ENCODE measurements around the gene ADRB2.
"Not testable (repeated sequence)": the region's sequence is repeated elsewhere in the genome, so short reads cannot be mapped to it uniquely, and the experiment has no call there.

Gene ADRB2

DNA sequence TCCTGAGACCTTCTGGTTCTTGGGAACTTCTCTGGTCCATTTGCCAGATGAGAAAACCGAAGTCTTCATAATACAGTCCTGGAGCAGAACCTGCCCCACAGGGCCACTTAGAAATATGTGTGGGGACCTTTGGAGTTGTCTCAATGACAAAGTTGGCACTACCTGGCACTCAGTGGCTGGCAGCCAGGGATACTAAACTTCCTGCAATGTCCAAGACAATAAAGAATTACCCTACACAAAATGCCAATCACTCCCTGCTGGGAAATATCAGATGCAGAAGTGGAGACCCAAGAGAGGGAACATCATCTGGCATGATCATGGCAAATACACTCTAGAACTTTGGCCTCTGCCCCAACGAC lies 29.6 kb downstream of the ADRB2 start:
- no peak for DNase-seq (ENCODE audit: low read depth)

DNA sequence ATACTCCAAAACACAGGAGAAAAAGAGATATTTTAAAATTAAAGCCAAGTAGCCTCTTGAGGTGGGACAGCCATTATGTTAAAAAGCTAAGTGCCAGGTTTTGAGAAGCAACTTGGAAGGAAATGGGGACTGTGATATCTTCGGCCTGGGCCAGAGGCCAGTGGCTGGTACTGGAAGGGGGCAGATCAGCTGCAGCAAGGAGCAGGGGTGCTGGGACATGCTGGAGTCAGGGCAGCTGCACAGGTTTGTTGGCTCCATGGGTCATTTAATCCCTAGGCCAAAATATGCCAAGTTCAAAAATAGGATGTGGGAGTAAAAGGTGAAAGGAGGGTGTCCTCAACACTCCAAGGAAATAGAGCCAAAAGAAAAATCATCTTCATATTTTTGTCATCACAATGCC lies 30.0 kb downstream of the ADRB2 start:
- no peak for DNase-seq (ENCODE audit: low read depth)

DNA sequence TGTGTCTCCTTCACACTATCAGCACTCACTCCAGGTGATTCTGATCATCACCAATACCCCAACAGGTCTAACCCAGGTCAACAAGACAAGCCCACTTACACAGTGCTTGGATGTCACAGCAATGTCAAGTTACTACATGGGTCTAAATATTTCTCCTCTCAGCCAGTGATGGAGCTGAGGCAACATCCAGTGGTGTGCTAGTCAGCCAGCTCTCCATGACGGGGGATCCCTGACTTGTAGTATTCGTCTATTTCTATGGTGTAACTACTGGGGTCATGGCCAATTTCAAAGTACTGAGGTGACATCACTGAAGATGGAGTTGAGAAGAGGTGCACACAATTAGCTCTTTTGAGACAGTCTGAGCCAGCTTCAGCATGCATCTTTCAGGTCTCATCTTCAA lies 31.1 kb downstream of the ADRB2 start:
- no peak for DNase-seq (ENCODE audit: low read depth)

GRCh38 chr5:148858106-148858505 lies 31.7 kb downstream of the ADRB2 start:
- peak; percentile 84 for DNase-seq (ENCODE audit: low read depth)

- DNase-seq (ENCODE audit: low read depth) = peak; percentile 67
Observed at GRCh38 chr5:148858547-148858946, 32.1 kb downstream of the ADRB2 start.

DNA sequence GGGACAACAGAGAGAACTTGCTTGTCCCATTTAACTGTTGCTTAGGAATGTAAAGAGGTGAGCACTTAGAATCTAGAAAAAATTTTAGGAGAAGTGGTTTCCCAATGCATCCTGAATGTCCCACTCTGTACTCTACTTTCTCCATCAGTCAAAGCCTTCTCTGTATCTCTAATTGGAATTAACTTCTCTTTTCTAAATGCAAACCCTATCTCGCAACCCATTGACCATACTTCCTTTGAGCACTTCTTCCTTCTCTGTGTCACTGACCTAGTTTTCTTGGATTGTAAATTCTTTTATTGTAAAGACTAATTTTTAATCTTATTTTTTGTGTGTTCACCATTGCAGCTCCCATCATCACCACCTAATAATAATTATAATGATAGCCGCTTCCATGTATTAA lies 33.3 kb downstream of the ADRB2 start:
- no peak for DNase-seq (ENCODE audit: low read depth)

DNA sequence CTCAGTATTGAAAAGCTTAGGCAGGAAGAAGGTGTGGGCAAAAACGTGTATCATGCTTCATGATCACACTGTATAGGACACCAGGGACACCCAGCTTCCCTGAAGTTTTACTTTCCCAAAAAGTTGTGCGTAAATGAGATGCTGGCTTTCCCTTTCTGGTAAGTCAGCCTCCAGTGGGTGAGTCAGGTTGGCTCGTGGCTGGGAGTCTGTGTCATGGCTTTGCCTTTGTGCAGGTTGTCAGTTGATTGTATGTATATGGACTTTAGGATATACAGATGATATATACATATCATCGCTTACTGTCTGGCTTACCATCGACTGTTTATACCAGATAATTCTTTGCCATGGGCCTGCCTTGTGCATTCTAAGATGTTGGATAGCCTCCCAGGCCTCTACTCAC lies 34.2 kb downstream of the ADRB2 start:
- no peak for DNase-seq (ENCODE audit: low read depth)

- DNase-seq (ENCODE audit: low read depth) = no peak
Observed at GRCh38 chr5:148861088-148861487, 34.7 kb downstream of the ADRB2 start.

GRCh38 chr5:148861696-148862095 lies 35.3 kb downstream of the ADRB2 start:
- no peak for DNase-seq (ENCODE audit: low read depth)

DNA sequence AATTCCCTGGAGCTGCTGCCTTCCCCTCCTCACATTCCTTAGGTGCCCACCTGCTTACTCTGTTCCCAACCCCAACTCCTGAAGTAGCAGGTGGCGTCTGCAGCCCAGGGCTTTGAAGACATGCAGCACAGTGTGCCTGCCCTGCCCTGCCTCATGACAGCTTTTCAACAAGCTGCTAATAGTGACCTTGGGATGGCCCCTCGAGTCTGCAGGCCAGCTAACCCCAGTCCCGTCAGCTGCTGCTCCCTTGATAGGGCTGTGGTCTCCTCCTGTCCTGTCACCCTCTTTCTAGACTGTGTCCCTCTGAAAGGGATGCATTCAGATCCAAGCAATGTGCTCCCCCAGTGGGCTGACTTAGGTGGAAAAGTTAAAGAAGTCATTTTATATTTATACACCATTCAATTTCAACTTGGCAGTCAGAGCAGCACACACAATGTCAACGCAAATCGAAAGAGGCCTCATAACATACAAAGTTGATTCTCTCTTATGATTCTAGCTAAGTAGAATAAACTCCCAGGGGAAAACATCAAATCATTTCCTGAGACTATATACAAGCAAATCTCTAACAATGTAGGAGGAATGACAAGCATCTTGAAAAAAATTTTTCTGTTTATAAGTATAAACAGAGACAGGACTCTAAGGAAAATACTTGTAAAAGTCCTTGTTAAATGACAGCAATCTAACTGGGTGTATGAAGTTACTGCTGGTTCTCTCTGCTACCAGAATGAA lies 37.9 kb downstream of the ADRB2 start:
- peak; percentile 82 for DNase-seq (ENCODE audit: low read depth)

DNA sequence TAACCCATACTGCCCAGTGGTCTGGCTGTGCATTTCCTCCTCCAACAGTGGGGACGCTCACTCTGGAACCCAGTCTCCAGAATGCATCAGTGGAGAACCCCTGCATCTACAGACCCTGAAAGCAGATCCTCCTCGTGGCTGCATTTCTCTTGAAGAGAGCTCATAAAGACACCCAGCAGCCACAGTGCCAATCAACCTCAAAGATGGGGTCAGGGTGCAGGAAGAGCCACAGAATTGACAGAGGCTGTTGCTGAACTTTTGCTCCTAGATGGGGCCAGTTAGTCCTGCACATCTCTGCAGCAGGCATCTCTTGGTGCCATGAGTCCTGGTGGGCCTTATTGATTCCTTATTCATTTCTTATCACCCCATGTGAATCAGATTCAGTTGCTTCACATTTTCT lies 39.6 kb downstream of the ADRB2 start:
- no peak for DNase-seq (ENCODE audit: low read depth)

DNA sequence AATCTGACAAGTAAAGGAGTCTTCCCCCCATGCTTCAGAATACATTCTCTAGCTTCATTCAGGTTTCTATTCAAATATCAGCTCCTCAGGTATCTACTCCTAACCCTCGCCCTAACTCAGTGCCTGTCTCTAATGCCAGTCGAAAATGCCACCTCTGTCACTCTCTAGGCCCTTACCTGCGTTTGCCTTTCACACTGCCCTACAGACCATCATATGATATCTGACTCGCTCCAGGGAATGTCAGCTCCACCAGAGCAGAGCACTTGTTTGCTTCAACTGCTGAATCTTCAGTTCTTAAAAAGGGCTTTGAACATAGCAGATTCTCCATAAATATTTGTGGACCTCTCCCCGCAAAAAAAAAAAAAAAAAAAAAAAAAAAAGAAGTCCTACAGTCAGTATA lies 46.7 kb downstream of the ADRB2 start:
- DNase-seq (ENCODE audit: low read depth) = no peak

GRCh38 chr5:148873690-148874485 lies 47.5 kb downstream of the ADRB2 start:
- no peak for DNase-seq (ENCODE audit: low read depth)

DNA sequence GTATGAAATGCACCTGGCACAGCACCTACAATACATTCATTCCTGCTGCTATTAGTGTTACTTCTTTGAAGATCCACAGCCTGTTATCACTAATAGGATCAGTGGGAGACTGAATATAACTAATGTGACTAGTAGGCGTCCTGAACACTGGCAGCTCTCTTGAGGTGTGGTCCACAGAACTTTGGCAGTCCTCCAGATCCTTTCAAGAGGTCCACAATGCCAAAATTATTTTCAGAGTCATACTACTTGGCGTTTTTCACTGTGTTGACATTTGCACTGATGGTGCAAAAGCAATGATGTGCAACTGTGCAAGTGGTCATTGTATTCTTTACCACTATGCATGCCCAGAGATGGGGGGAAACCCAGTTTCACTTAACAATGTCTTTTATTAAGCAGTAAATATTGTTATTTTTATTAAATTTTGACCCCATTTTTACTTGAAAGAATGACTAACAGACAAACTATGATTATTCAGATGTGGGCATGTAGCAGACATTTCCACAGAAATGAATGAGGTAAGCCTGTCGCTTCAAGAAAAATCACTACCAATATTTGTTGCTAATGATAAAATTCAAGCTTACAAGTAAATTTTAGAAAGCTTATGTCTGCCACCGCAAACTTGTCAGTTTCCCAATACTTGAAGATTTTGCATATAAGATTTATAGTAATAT lies 48.9 kb downstream of the ADRB2 start:
- no peak for DNase-seq (ENCODE audit: low read depth)

GRCh38 chr5:148877436-148877835 lies 51.0 kb downstream of the ADRB2 start:
- not testable (repeated sequence) for DNase-seq (ENCODE audit: low read depth)

Data from fibroblast of gingiva (primary cell).